PC-9 (cell line): ENCODE results near the gene ADAMTSL4. TPM values are rescaled to one million over a fixed set of nuclear protein-coding genes. Genes with fewer than 3 reads are reported as not detected.

ENCODE experiments used
- BruUV-seq: library from RNA; stranded (reverse); fragments of 400-500 nt; replicated peaks from 2 replicates; lab custom pipeline; 2021; lab: Mats Ljungman, UMichigan
- CTCF ChIA-PET: fragments of 300-600 bp; sonication (Branson Sonifier 250); formaldehyde crosslinking; loops from one replicate; lab custom pipeline; 2022; ENCODE audit warnings: antibody characterized with exemption; lab: Charles Lee
- POLR2A ChIA-PET: fragments of 300-600 bp; sonication (Branson Sonifier 250); formaldehyde crosslinking; loops from one replicate; lab custom pipeline; 2022; ENCODE audit warnings: antibody characterized with exemption; ENCODE audit not compliant: unreplicated experiment; lab: Charles Lee
- DNase-seq, 2 experiments: peaks; one replicate each; pipeline versions ENCODE4 v3.0.0 to v3.0.0-alpha.2; 2015 to 2022; ENCODE audit warnings: mixed read lengths in 1 of 2
- H2AFZ ChIP-seq: fragments of 200-600 bp; sonication (generic); 2 replicates; pipeline ENCODE4 v1.8.1; 2017; ENCODE audit warnings: antibody characterized with exemption
- H3F3A ChIP-seq: fragments of 200-600 bp; sonication (generic); 2 replicates; pipeline ENCODE4 v1.8.1; 2017; ENCODE audit warnings: antibody characterized with exemption, mild to moderate bottlenecking, low read depth; ENCODE audit not compliant: insufficient read depth
- H3K27ac ChIP-seq: fragments of 200-600 bp; sonication (generic); 2 replicates; pipeline ENCODE4 v1.6.1; 2016; ENCODE audit warnings: mixed run types
- H3K27me3 ChIP-seq: fragments of 200-600 bp; sonication (generic); 2 replicates; pipeline ENCODE4 v1.6.1; 2016; ENCODE audit warnings: low read depth, mixed run types; ENCODE audit not compliant: insufficient read depth
- H3K36me3 ChIP-seq: fragments of 200-600 bp; sonication (generic); 2 replicates; pipeline ENCODE4 v1.6.1; 2016; ENCODE audit warnings: low read depth, mixed run types
- H3K4me1 ChIP-seq: fragments of 200-600 bp; sonication (generic); replicated peaks from 2 replicates; pipeline ENCODE4 v1.6.1; 2016; ENCODE audit warnings: mixed run types; ENCODE audit not compliant: insufficient read depth
- H3K4me2 ChIP-seq: fragments of 200-600 bp; sonication (generic); 2 replicates; pipeline ENCODE4 v1.6.1; 2017; ENCODE audit warnings: mixed run types
- H3K4me3 ChIP-seq: fragments of 200-600 bp; sonication (generic); 2 replicates; pipeline ENCODE4 v1.6.1; 2016; ENCODE audit warnings: mixed run types
- H3K79me2 ChIP-seq: fragments of 200-600 bp; sonication (generic); 2 replicates; pipeline ENCODE4 v1.6.1; 2017; ENCODE audit warnings: low read depth, mixed run types
- H3K9me2 ChIP-seq: fragments of 200-600 bp; sonication (generic); 2 replicates; pipeline ENCODE4 v1.8.1; 2017; ENCODE audit warnings: mild to moderate bottlenecking; ENCODE audit not compliant: insufficient read depth
- H3K9me3 ChIP-seq: fragments of 200-600 bp; sonication (generic); 2 replicates; pipeline ENCODE4 v1.8.1; 2016; ENCODE audit warnings: low read depth; ENCODE audit not compliant: insufficient read depth
- H4K20me1 ChIP-seq: fragments of 200-600 bp; sonication (generic); 2 replicates; pipeline ENCODE4 v1.8.1; 2017; ENCODE audit not compliant: insufficient read depth
- CTCF ChIP-seq: fragments of 200-600 bp; sonication (generic); conservative IDR thresholded peaks from 2 replicates; pipeline ENCODE4 v1.6.1; 2017; ENCODE audit warnings: mixed run types, antibody characterized with exemption, mild to moderate bottlenecking, moderate library complexity
- EZH2 ChIP-seq: fragments of 200-600 bp; sonication (generic); IDR thresholded peaks from 2 replicates; pipeline ENCODE4 v1.8.0; 2017; ENCODE audit warnings: antibody characterized with exemption, low read depth
- intact Hi-C: fragments of 100-400 bp; cut with micrococcal nuclease; formaldehyde crosslinking; loops from one replicate; pipeline ENCODE4 v1.10.0; 2022; ENCODE audit not compliant: unreplicated experiment
- total RNA-seq: library from RNA; stranded (reverse); gene quantifications from 2 replicates; pipeline ENCODE4 v1.2.3, GENCODE V29; 2021

Gene ADAMTSL4
- total RNA-seq, 1 experiment from 2014 or later = 67.9 TPM

- intact Hi-C loops = no loop called here
- H3K9me3 ChIP-seq = no peaks in the 10 kb centered on the region
- peaks cover 28% of the 10 kb centered on the region for H3K79me2 ChIP-seq
- no peak overlapping the region for H2AFZ ChIP-seq
- TF ChIP-seq CTCF = no peak
- TF ChIP-seq EZH2 = no peak
- H4K20me1 ChIP-seq = no peaks in the 10 kb centered on the region
- POLR2A ChIA-PET = interaction anchor here (0.7 kb wide), 1 partner anchor 13 kb away, joined by 5 read pairs; no protein-coding TSS in a partner anchor
- CTCF ChIA-PET = no interaction called here
- no peaks in the 10 kb centered on the region for H3K36me3 ChIP-seq
- H3K4me1 ChIP-seq = peaks cover 29% of the 10 kb centered on the region
- no peak overlapping the region for H3K4me2 ChIP-seq
- DNase-seq = no peak
- no peaks in the 10 kb centered on the region for H3K27me3 ChIP-seq
- H3K9me2 ChIP-seq = no peaks in the 10 kb centered on the region
- BruUV-seq = no TSS peak
- H3K27ac ChIP-seq = no peak overlapping the region
- peaks cover 45% of the 10 kb centered on the region for H3F3A ChIP-seq
- H3K4me3 ChIP-seq = no peak overlapping the region
These were observed 8.6 kb downstream of the ADAMTSL4 start for GRCh38 chr1:150557813-150558212.

GRCh38 chr1:150558303-150558704, 9.1 kb downstream of the ADAMTSL4 start:
- no peaks in the 10 kb centered on the region for H3K9me3 ChIP-seq
- no TSS peak for BruUV-seq
- H3F3A ChIP-seq = peaks cover 45% of the 10 kb centered on the region
- no peak overlapping the region for H3K4me2 ChIP-seq
- POLR2A ChIA-PET = interaction anchor here (0.7 kb wide), 1 partner anchor 13 kb away, joined by 5 read pairs; no protein-coding TSS in a partner anchor
- H4K20me1 ChIP-seq = no peaks in the 10 kb centered on the region
- H3K27me3 ChIP-seq = no peaks in the 10 kb centered on the region
- H3K4me1 ChIP-seq = peaks cover 29% of the 10 kb centered on the region
- H3K36me3 ChIP-seq = no peaks in the 10 kb centered on the region
- intact Hi-C loops = no loop called here
- H3K79me2 ChIP-seq = peaks cover 33% of the 10 kb centered on the region
- no peak for DNase-seq
- H3K4me3 ChIP-seq = no peak overlapping the region
- CTCF ChIA-PET = interaction anchor here (3.2 kb wide), 1 partner anchor 254 kb away, joined by 16 read pairs; no protein-coding TSS in a partner anchor
- H2AFZ ChIP-seq = no peak overlapping the region
- no peaks in the 10 kb centered on the region for H3K9me2 ChIP-seq
- TF ChIP-seq EZH2 (no peak), CTCF (no peak)
- no peak overlapping the region for H3K27ac ChIP-seq

GRCh38 chr1:150558761-150559655, 9.8 kb downstream of the ADAMTSL4 start:
- no peak overlapping the region for H3K27ac ChIP-seq

More at GRCh38 chr1:150558761-150559655, 9.8 kb downstream of the ADAMTSL4 start:
- Histone ChIP-seq H3K4me2 (no peak overlapping the region), H3F3A (peaks cover 45% of the 10 kb centered on the region), H3K4me1 (peaks cover 29% of the 10 kb centered on the region), H3K27me3 (no peaks in the 10 kb centered on the region), H3K9me2 (no peaks in the 10 kb centered on the region), H3K79me2 (peaks cover 40% of the 10 kb centered on the region), H3K4me3 (no peak overlapping the region), H4K20me1 (no peaks in the 10 kb centered on the region), H3K9me3 (no peaks in the 10 kb centered on the region), H2AFZ (no peak overlapping the region), H3K36me3 (no peaks in the 10 kb centered on the region)
- POLR2A ChIA-PET = interaction anchor here (0.6 kb wide), 1 partner anchor 46 kb away, joined by 3 read pairs; no protein-coding TSS in a partner anchor
- TF ChIP-seq EZH2 = no peak
- no peak for TF ChIP-seq CTCF
- BruUV-seq = no TSS peak
- intact Hi-C loops = no loop called here
- CTCF ChIA-PET = interaction anchor here (0.7 to 3.2 kb wide), 4 partner anchors 12 to 422 kb away, joined by 3 to 16 read pairs (median 8); partner anchors contain the start of gene MCL1
- DNase-seq = no peak
